ENCODE measurements around the gene TGM4.

The TGM4 gene

DNA sequence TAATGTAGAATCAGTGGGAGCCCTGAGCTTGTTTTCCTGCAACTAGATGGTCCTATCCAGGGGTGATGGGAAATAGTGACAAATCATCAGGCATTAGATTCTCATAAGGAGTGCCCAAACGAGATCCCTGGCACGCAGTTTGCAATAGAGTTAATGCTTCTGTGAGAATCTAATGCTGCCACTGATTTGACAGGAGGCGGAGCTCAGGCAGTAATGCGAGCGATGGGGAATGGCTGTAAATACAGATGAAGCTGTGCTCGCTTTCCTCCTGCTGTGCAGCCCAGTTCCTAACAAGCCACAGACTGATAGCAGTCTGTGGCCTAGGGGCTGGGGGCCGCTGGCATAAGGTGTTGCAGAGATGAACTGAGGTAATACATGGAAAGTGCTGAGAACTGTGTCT lies 41.0 kb upstream of the TGM4 start:
- TF ChIP-seq ZNF274 (IDR thresholded peaks at IDR 0.05; ENCODE audit: low read length) (no peak), ZNF274 (tag by site-specific recombination; IDR thresholded peaks at IDR 0.05; ENCODE audit: borderline replicate concordance) (no peak), ZNF133 (tag by site-specific recombination; IDR thresholded peaks at IDR 0.05) (no peak), ZNF785 (tag by site-specific recombination; IDR thresholded peaks at IDR 0.05) (no peak), ZNF202 (tag by site-specific recombination; IDR thresholded peaks at IDR 0.05; ENCODE audit: borderline replicate concordance) (no peak), ZSCAN30 (tag by site-specific recombination; IDR thresholded peaks at IDR 0.05) (no peak), ZNF624 (tag by site-specific recombination; IDR thresholded peaks at IDR 0.05) (no peak), ZNF558 (tag by site-specific recombination; IDR thresholded peaks at IDR 0.05) (no peak)
- TF ChIP-seq, protein P1, sequence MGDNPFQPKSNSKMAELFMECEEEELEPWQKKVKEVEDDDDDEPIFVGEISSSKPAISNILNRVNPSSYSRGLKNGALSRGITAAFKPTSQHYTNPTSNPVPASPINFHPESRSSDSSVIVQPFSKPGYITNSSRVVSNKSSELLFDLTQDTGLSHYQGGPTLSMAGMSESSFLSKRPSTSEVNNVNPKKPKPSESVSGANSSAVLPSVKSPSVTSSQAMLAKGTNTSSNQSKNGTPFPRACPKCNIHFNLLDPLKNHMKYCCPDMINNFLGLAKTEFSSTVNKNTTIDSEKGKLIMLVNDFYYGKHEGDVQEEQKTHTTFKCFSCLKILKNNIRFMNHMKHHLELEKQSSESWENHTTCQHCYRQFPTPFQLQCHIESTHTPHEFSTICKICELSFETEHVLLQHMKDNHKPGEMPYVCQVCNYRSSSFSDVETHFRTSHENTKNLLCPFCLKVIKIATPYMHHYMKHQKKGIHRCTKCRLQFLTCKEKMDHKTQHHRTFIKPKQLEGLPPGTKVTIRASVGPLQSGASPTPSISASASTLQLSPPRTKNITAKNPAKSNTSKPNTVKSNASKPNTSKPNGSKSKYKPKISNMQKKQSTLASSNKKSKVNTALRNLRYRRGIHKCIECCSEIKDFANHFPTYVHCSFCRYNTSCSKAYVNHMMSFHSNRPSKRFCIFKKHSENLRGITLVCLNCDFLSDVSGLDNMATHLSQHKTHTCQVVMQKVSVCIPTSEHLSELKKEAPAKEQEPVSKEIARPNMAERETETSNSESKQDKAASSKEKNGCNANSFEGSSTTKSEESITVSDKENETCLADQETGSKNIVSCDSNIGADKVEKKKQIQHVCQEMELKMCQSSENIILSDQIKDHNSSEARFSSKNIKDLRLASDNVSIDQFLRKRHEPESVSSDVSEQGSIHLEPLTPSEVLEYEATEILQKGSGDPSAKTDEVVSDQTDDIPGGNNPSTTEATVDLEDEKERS (tag by site-specific recombination; IDR thresholded peaks at IDR 0.05): no peak
- no peaks in the 10 kb centered on the region for H3K9me3 ChIP-seq (ENCODE audit: control insufficient read depth, insufficient read depth, low read depth, low read length)
- H3K4me1 ChIP-seq (ENCODE audit: control insufficient read depth, insufficient read depth, low read length): no peaks in the 10 kb centered on the region
- ChIA-PET POLR2A (no interaction called here), CTCF (no interaction called here)
- peaks cover 3 to 74% of the 10 kb centered on the region in 2 experiments; a peak in 2 of 3 replicates for H3K36me3 ChIP-seq (ENCODE audit: control insufficient read depth in 2 of 2, insufficient read depth in 1 of 2, low read length in 2 of 2)
- H3K27ac ChIP-seq (ENCODE audit: extremely low read depth, low read depth, low read length): no peak overlapping the region
- no peak overlapping the region for H3K4me3 ChIP-seq (ENCODE audit: low read depth, low read length)

DNA sequence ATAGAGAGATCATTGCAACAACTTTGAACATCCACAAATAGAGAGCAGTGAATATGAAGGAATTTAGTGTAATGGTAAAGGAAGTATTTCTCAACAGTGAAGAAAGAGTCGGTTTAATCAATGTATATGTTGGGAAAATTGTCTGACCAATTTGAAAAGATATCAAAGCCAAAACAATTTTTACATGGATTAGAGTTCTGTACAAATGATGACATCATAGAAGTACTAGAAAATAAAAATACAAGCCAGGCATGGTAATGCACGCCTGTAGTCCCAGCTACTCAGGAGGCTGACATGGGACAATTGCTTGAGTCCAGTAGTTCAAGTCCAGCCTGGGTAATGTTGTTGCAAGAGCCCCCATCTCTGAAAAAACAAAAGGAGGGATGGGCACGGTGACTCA lies 38.7 kb upstream of the TGM4 start:
- CTCF ChIA-PET: no interaction called here
- no peak overlapping the region for H3K4me3 ChIP-seq (ENCODE audit: low read depth, low read length)
- no peaks in the 10 kb centered on the region for H3K4me1 ChIP-seq (ENCODE audit: control insufficient read depth, insufficient read depth, low read length)
- TF ChIP-seq ZBTB48 (tag by site-specific recombination; IDR thresholded peaks at IDR 0.05): no peak
- TF ChIP-seq, protein P2, sequence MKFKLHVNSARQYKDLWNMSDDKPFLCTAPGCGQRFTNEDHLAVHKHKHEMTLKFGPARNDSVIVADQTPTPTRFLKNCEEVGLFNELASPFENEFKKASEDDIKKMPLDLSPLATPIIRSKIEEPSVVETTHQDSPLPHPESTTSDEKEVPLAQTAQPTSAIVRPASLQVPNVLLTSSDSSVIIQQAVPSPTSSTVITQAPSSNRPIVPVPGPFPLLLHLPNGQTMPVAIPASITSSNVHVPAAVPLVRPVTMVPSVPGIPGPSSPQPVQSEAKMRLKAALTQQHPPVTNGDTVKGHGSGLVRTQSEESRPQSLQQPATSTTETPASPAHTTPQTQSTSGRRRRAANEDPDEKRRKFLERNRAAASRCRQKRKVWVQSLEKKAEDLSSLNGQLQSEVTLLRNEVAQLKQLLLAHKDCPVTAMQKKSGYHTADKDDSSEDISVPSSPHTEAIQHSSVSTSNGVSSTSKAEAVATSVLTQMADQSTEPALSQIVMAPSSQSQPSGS (tag by site-specific recombination; IDR thresholded peaks at IDR 0.05; ENCODE audit: low read depth): peak; percentile 37; the same call in 1 of the 2 replicates
- peaks cover 11 to 81% of the 10 kb centered on the region in 2 experiments; a peak in 2 of 3 replicates for H3K36me3 ChIP-seq (ENCODE audit: control insufficient read depth in 2 of 2, insufficient read depth in 1 of 2, low read length in 2 of 2)
- no peak overlapping the region for H3K27ac ChIP-seq (ENCODE audit: extremely low read depth, low read depth, low read length)
- no peaks in the 10 kb centered on the region for H3K9me3 ChIP-seq (ENCODE audit: control insufficient read depth, insufficient read depth, low read depth, low read length)
- POLR2A ChIA-PET: no interaction called here

DNA sequence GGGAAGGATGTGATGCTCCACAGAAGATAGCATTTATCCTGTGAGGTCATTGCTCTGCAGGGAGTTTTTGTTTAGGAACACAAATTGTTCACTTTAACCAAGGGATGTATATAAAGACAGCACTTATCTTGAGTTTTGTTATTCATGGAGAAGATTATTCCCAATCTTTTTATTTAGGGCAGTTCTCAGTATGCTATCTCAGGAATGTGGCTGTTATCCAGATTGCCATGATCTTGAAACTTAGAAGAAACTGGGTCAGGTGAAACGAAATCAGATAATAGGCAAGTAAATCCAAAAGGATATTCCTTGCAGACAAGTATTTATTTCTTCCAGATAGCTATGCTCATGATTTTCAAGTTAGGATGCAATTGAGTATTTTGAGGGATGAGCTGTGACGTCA lies 32.0 kb upstream of the TGM4 start:
- H3K36me3 ChIP-seq (ENCODE audit: control insufficient read depth in 2 of 2, insufficient read depth in 1 of 2, low read length in 2 of 2): peaks cover 13 to 93% of the 10 kb centered on the region in 2 experiments; a peak in 2 of 3 replicates
- ChIA-PET POLR2A (no interaction called here), CTCF (no interaction called here)
- no peak overlapping the region for H3K27ac ChIP-seq (ENCODE audit: extremely low read depth, low read depth, low read length)
- H3K4me3 ChIP-seq (ENCODE audit: low read depth, low read length): no peak overlapping the region
- TF ChIP-seq ZNF501 (tag by site-specific recombination; IDR thresholded peaks at IDR 0.05) (no peak), IKZF3 (tag by site-specific recombination; IDR thresholded peaks at IDR 0.05) (no peak), ZBTB21 (tag by site-specific recombination; IDR thresholded peaks at IDR 0.05) (no peak), ZNF10 (tag by site-specific recombination; IDR thresholded peaks at IDR 0.05) (no peak), ZNF335 (tag by site-specific recombination; conservative IDR thresholded peaks at IDR 0.05) (no peak), KLF8 (tag by site-specific recombination; IDR thresholded peaks at IDR 0.05) (no peak), ZNF560 (tag by site-specific recombination; IDR thresholded peaks at IDR 0.05; ENCODE audit: borderline replicate concordance) (no peak), ZNF626 (tag by site-specific recombination; IDR thresholded peaks at IDR 0.05) (no peak), ZNF169 (tag by site-specific recombination; IDR thresholded peaks at IDR 0.05) (no peak), SP2 (tag by site-specific recombination; IDR thresholded peaks at IDR 0.05) (no peak), GFI1B (tag by site-specific recombination; IDR thresholded peaks at IDR 0.05) (no peak), ZNF654 (tag by site-specific recombination; IDR thresholded peaks at IDR 0.05; ENCODE audit: low read depth) (no peak), ZNF701 (tag by site-specific recombination; IDR thresholded peaks at IDR 0.05) (no peak), ZNF174 (tag by site-specific recombination; IDR thresholded peaks at IDR 0.05) (no peak), WT1 (tag by site-specific recombination; IDR thresholded peaks at IDR 0.05) (no peak), ZNF23 (tag by site-specific recombination; IDR thresholded peaks at IDR 0.05; ENCODE audit: borderline replicate concordance) (no peak)
- TF ChIP-seq, protein P3, sequence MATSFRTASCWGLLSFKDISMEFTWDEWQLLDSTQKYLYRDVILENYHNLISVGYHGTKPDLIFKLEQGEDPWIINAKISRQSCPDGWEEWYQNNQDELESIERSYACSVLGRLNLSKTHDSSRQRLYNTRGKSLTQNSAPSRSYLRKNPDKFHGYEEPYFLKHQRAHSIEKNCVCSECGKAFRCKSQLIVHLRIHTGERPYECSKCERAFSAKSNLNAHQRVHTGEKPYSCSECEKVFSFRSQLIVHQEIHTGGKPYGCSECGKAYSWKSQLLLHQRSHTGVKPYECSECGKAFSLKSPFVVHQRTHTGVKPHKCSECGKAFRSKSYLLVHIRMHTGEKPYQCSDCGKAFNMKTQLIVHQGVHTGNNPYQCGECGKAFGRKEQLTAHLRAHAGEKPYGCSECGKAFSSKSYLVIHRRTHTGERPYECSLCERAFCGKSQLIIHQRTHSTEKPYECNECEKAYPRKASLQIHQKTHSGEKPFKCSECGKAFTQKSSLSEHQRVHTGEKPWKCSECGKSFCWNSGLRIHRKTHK (tag by site-specific recombination; IDR thresholded peaks at IDR 0.05): no peak
- H3K4me1 ChIP-seq (ENCODE audit: control insufficient read depth, insufficient read depth, low read length): no peaks in the 10 kb centered on the region
- no peaks in the 10 kb centered on the region for H3K9me3 ChIP-seq (ENCODE audit: control insufficient read depth, insufficient read depth, low read depth, low read length)

All from HEK293 (cell line).